HG02885 (cell line): Measurements from ENCODE around the gene MSL3B.

Source experiments
- ATAC-seq: cut with Tn5 transposase; IDR thresholded peaks from one replicate; pipeline ENCODE4 v1.9.1; 2021; ENCODE audit warnings: mild to moderate bottlenecking; ENCODE audit not compliant: unreplicated experiment, poor library complexity

The MSL3B gene

DNA sequence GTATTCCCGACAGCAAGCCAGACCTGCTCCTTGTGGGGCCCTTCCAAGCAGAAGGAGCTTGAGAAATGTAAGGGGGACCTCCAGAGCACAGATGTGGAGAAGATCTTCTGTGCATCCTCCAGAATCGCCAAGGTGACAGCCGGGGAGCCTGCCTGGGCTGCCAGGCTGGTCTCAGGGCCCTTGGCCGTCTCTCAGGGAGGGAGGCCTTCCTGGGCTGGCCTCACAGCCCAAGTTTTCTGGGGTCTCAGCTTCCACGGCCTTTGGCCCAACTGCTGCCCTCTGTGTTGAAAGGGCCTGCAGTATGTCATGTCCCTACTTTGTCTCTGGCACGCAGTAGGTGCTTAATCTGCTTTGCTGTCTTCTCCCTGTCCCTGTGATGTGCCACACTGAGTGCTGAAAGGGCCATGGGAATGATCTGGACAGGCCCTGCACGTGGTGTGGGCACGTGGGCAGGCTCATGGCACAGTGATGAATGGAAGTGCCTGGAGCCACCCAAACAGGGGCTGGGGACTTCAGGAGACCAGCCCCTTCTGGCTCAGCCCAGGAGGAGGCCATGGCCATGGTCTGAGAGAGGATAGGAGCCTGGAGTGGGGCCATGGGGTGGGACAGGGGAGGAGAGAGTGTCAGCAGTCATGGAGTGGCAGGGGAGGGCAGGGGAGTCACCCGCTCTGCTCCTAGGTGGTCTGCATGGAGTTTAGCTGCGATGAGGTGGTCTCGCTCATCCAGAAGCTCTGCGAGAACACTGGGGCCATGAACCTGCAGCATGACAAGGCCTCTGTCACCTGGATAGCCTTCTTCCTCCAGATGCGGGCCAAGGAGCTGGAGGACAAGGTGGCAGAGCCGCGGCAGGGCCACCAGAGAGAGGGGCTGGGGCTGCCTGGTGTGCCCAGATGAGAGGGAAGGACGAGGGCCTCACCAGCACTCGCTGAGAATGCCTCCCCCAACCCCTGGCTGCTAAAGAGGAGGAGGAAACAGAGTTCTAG is 49.3 kb downstream of the MSL3B start:
- no peak for ATAC-seq

DNA sequence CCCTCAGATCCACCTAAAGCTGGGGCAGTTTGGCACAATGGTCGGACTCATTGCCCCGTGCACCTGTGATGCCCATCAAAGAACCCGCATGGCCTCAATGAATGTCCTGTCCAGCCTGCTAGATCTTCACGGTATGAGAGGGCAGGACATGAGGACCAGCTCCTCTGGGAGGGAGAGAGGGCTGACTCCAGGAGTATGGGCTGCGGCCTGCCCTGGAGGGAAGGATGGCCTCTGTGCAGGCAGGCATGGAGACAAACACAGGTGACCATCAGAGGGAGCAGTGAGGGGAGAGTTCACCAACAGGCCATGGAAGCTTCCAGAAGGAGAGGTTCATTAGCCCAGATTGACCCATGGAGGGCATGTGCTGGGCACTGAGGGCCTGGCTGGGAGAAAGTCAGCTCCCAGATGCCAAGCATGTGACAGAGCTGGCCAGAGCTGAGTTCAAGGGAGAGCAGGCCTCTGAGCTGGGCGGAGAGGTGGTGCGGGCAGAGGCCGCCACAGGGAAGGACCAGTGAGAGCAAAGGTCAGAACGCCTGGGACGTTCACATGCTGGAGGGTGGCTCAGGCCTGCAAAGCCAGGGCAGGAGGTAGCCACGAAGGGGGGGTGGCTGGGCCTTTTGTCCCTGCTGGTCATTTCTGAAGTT is 50.1 kb downstream of the MSL3B start:
- no peak for ATAC-seq

DNA sequence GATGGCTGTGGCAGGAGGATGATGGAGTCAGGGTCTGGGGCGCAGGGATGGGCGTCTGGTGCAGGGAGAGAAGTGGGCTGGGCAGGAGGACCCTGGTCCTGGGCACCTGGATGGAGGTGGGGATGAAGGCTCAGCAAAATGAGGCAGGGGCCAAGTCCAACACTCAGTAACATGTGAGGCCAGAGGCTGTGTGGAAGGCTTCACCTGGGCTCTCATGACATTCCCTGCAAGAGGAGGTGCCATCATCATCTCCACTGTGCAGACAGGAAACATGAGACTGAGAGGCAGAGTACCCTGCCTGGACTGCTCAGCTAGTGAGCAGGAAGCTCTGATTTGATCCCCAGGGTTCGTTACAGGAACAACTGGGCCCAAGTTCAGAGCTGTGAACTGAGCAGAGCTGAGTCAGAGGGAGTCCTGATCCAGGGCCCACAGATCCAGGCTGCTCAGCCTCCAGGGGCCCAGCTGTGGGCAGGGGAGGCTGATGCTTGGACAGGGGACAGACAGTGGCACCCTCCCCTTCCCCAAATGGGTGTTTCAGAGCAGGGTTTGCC is 50.8 kb downstream of the MSL3B start:
- ATAC-seq, result no peak

DNA sequence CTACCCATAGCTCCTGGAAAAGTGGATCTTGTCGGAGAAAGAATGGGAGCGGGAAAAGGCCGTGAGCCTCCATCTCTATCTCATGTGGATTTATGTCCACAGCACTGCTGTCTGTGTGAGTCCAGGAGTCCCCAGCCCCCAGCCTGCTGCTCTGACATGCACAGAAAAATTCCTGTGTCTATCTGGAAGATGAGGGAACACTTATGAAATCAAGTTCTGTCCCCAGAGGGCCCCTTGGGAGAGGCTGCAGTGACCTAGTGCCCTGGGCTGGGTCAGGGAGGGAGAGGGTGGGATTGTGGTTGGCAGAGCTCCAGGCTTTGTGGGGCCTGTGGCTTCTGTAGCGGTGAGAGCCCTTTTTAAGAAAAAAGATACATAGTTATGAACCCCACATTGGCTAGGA is 51.4 kb downstream of the MSL3B start:
- ATAC-seq, result no peak

DNA sequence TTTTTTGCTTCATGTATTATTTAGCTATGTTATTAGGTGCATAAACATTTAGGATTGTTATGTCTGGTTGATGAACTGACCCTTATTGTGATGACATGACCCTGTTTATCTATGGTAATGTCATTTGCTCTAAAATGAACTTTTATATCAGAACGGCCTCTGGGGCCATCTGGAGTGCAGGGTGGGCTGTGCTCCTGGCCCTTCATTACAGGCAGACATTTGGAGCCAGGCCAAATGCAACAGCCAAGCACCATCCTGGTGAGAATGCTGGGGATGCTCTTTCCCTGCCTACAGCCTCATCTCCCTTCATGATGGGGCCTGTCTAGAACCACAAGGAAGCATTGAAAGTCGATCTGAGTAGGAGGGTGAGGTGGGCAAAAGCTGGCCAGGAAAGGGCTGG is 51.9 kb downstream of the MSL3B start:
- no peak for ATAC-seq

DNA sequence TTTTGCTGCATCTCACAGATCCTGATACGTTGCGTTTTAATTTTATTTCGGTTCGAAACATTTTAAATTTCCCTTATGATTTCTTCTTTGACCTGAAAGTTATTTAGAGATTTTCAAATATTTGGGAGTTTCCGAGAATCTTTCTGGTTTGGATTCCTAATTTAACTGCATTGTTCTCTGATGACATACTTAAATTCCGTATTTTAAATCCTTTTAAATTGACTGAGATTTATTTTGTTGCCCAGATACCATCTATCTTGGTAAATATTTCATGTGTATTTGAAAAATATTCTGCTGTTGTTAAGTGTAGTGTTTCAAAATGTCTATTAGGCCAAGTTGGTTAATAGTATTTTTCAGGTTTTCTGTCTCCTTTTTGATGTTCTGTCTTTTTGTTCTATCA is 52.3 kb downstream of the MSL3B start:
- ATAC-seq, result no peak
